ENCODE data around the gene TAS2R43. TPM values are rescaled to one million over a fixed set of nuclear protein-coding genes. Genes with fewer than 3 reads are reported as not detected.
A peak's percentile ranks its signal among the peaks of the same experiment; 100 is the strongest.
"Not testable (repeated sequence)": the region's sequence is repeated elsewhere in the genome, so short reads cannot be mapped to it uniquely, and the experiment has no call there.

The TAS2R43 gene
- total RNA-seq, 2 donors from 2014 or later: 1.9 TPM

DNA sequence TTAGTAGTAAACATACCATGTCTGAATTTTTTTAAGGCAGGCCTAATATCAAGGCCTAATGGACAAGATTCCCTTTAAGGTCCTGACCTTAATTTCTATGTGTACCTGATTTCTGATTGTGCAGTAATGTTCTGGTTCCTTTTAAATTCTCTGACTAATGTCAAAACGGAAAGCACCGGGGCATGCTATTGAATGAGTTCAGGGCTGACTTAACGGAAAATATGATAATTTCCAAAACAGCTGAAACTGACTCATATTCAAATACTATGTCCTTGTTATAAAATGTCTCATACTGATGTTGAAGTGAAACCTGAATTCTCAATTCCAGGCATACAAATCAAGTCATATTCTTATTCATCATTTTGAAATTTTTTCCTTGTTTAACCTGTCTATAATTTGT is 6.7 kb downstream of the TAS2R43 start:
- H3K27ac Mint-ChIP-seq: peak overlapping the region; percentile 84
- H3K4me3 Mint-ChIP-seq: peak overlapping the region; percentile 25
- no peaks in the 10 kb centered on the region for H3K4me1 Mint-ChIP-seq
- H3K27me3 Mint-ChIP-seq: no peaks in the 10 kb centered on the region
- ATAC-seq (replicated peaks): peak; percentile 95
- peaks cover 19% of the 10 kb centered on the region for H3K36me3 Mint-ChIP-seq (ENCODE audit: low read depth)
- H3K9me3 Mint-ChIP-seq: peaks cover 5% of the 10 kb centered on the region

DNA sequence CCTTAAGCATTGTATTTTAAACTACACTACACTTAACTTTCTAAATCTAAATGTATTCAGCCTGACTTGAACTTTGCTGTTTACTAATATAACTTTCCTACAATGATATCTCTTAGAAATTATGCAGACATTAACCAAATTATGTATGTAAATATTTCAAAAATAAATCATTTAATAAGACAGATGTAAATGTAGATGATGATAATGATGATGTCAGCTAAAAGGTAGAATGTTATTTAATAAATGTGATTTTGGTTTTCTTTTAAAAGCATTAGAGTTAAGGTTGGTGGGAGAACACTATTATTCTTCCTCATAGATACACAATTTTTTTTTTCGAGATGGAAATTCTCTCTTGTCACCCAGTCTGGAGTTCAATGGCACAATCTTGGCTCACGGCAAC is 10.1 kb downstream of the TAS2R43 start:
- H3K4me1 Mint-ChIP-seq: peaks cover 13% of the 10 kb centered on the region
- H3K4me3 Mint-ChIP-seq: no peak overlapping the region
- no peak overlapping the region for H3K27ac Mint-ChIP-seq
- no peak for ATAC-seq (replicated peaks)
- no peaks in the 10 kb centered on the region for H3K27me3 Mint-ChIP-seq
- peaks cover 19% of the 10 kb centered on the region for H3K36me3 Mint-ChIP-seq (ENCODE audit: low read depth)
- H3K9me3 Mint-ChIP-seq: peaks cover 5% of the 10 kb centered on the region

DNA sequence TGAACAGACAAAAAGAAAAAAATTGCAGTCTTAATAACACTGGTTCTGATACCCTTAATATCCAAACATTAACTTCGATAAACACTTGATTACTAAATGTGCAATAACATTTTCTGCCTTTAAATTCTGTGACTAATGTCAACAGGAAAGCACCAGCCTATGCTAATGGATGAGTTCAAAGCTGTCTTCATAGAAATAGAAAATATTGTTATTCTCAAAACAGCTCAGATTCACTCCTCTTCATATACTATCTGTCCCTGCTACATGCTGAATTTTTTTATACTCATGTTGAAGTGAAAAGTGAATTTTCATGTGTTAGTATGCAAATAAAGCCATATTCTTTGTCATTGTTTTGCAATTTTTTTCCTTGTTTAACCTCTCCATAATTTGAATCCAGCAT is 13.9 kb downstream of the TAS2R43 start:
- ATAC-seq (replicated peaks): peak; percentile 60
- Mint-ChIP-seq H3K9me3 (peaks cover 5% of the 10 kb centered on the region), H3K4me1 (peaks cover 26% of the 10 kb centered on the region), H3K27ac (no peak overlapping the region), H3K4me3 (no peak overlapping the region), H3K27me3 (no peaks in the 10 kb centered on the region), H3K36me3 (ENCODE audit: low read depth) (peaks cover 16% of the 10 kb centered on the region)

DNA sequence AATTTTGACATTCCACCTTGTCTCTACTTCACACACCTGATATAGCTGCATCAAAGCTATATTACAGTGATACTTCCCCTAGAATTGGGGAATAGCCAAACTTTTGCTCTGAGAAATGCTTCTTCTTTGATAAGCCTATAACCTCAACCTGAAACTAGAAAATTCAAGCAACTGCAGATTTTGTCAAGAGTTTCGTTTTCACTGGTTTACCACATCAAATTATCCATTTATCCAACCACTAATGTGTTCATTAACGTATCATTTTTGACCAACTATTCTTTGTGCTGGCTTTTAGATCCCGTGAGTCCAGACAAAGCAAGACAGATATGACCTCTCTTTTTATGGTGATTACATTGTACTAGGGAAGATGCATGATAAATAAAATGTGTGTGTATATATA is 16.5 kb downstream of the TAS2R43 start:
- H3K4me3 Mint-ChIP-seq: no peak overlapping the region
- H3K9me3 Mint-ChIP-seq: no peaks in the 10 kb centered on the region
- ATAC-seq (replicated peaks): peak; percentile 43
- no peak overlapping the region for H3K27ac Mint-ChIP-seq
- H3K36me3 Mint-ChIP-seq (ENCODE audit: low read depth): peaks cover 18% of the 10 kb centered on the region
- H3K27me3 Mint-ChIP-seq: no peaks in the 10 kb centered on the region
- H3K4me1 Mint-ChIP-seq: peaks cover 26% of the 10 kb centered on the region

DNA sequence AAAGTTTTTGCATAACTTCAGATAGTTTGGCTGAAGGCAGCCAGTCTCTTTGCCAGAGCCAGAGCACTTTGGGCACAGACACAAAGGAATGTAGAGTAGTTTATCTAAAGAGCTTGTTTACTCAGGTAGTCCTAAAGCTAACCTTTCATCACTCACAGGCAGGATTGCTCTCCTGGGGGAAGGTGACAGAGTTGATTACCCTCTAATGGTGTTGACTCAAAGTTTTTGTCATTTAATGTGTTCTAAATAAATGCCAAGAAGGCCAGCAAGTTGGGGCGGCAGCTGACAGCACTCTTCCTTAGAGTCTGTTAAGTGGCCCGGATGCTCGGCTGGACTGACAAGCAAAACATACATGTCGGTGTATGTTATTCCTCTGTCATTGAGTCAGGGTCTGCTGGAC is 20.7 kb downstream of the TAS2R43 start:
- no peak overlapping the region for H3K27ac Mint-ChIP-seq
- no peak overlapping the region for H3K4me3 Mint-ChIP-seq
- no peaks in the 10 kb centered on the region for H3K9me3 Mint-ChIP-seq
- H3K36me3 Mint-ChIP-seq (ENCODE audit: low read depth): peaks cover 18% of the 10 kb centered on the region
- ATAC-seq (replicated peaks): no peak
- H3K4me1 Mint-ChIP-seq: peaks cover 14% of the 10 kb centered on the region
- H3K27me3 Mint-ChIP-seq: no peaks in the 10 kb centered on the region

DNA sequence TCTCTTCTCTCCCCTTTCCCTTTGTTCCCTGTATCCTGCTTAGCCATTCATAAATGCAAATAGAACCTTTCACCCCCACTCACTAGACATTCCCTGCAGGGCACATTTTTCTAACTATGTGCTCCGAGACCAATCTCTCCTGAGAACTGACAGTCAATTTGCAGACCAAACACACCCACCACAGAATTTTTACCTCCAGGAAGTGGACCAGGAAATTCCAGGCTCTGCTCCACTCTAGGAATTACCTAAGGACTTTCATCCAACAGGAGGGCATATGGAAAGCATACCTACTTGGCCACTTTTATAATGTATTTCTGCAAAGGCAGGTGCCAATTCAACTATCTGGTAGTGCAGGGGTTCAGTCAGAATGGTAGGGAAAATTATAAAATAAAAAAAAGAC is 21.1 kb downstream of the TAS2R43 start:
- ATAC-seq (replicated peaks): no peak
- H3K36me3 Mint-ChIP-seq (ENCODE audit: low read depth): peaks cover 18% of the 10 kb centered on the region
- H3K27ac Mint-ChIP-seq: no peak overlapping the region
- no peak overlapping the region for H3K4me3 Mint-ChIP-seq
- peaks cover 14% of the 10 kb centered on the region for H3K4me1 Mint-ChIP-seq
- no peaks in the 10 kb centered on the region for H3K27me3 Mint-ChIP-seq
- H3K9me3 Mint-ChIP-seq: no peaks in the 10 kb centered on the region

DNA sequence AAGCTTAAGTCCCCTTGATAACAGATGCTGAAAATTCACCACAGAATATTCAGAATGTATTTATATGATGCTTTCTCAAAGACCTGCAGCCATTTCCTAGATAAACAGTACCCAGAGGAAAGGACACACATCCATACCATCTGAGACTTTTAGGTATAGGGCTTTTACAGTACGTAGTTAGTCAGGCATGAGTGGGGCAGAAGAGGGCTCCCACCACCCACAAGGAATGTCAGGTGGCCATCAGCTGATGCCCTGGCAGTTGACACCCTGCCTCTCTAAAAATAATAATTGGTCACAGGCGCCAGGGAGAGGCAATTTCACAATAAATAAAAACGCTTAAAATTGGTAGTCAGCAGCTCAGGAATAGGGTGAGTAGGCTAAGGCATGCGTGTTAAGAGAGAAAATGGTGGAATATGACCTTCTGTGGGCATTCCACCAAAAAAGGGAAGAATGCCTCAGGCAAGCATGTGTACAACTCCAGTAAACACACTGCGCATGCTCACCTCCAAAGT is 22.2 kb downstream of the TAS2R43 start:
- H3K36me3 Mint-ChIP-seq (ENCODE audit: low read depth): peaks cover 18% of the 10 kb centered on the region
- no peak overlapping the region for H3K27ac Mint-ChIP-seq
- no peak for ATAC-seq (replicated peaks)
- no peaks in the 10 kb centered on the region for H3K27me3 Mint-ChIP-seq
- H3K9me3 Mint-ChIP-seq: no peaks in the 10 kb centered on the region
- H3K4me1 Mint-ChIP-seq: peaks cover 10% of the 10 kb centered on the region
- no peak overlapping the region for H3K4me3 Mint-ChIP-seq

DNA sequence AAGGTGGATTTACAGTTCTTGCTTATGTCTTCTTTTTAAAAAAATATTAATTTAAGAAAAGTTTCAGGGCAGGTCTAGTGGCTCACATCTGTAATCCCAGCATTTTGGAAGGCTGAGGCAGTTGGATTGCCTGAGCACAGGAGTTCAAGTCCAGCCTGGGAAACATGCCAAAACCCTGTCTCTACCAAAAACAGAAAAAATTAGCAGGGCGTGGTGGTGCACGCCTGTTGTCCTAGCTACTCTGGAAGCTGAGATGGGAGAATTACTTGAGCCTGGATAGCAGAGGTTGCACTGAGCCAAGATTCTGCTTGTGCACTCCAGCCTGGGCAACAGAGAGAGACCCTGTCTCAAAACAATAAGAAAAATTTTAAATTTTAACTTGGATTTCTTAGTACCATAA is 24.6 kb downstream of the TAS2R43 start:
- Mint-ChIP-seq H3K9me3 (no peaks in the 10 kb centered on the region), H3K27me3 (no peaks in the 10 kb centered on the region), H3K27ac (no peak overlapping the region), H3K4me3 (no peak overlapping the region), H3K36me3 (ENCODE audit: low read depth) (peaks cover 4% of the 10 kb centered on the region), H3K4me1 (no peaks in the 10 kb centered on the region)
- no peak for ATAC-seq (replicated peaks)

DNA sequence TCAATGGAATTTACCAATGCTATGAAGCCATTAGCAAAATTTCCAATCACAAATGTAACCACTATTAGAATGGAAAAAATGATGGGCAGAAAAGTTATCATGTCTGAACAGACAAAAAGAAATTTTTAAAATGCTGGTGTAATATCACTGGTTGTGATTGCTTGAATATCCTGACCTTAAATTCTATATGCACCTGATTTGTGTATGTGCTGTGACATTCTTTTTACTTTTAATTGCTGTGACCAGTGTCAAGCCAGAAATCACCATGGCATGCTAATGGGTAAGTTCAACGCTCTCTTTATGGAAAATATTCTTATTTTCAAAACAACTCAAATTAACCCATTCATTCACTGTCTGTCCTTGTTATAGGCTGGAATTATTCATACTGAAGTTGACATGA is 29.9 kb downstream of the TAS2R43 start, which contains the start of gene TAS2R46:
TSS of gene TAS2R46 (minus strand) at position 101 of the 400 bp plus-strand sequence. CDS start at position 101, 0 bp downstream.
- ATAC-seq (replicated peaks); H3K4me1 Mint-ChIP-seq; H3K27me3 Mint-ChIP-seq; H3K4me3 Mint-ChIP-seq; H3K36me3 Mint-ChIP-seq (ENCODE audit: low read depth); H3K9me3 Mint-ChIP-seq: not testable (repeated sequence)
- peak within 1 kb of the TSS; percentile 7 for H3K27ac Mint-ChIP-seq

DNA sequence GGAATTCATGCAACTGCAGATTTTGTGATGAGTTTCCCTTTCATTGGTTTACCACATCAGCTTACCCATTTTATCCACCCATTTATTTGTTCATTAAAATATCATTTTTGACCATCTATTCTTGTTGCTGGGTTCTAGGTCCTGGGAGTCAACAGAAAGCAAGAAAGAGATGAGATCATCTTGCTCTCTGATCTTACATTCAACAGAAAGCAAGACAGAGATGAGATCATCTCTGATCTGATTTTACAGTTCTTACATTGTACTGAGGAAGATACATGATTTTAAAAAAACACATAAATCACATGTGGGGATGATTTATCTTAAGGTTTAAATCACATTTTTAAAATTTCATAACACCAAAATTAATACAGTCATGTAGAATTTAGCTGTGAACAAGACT is 32.3 kb downstream of the TAS2R43 start:
- H3K27ac Mint-ChIP-seq: no peak overlapping the region
- H3K36me3 Mint-ChIP-seq (ENCODE audit: low read depth): no peaks in the 10 kb centered on the region
- H3K4me3 Mint-ChIP-seq: no peak overlapping the region
- H3K4me1 Mint-ChIP-seq: peaks cover 4% of the 10 kb centered on the region
- no peaks in the 10 kb centered on the region for H3K9me3 Mint-ChIP-seq
- H3K27me3 Mint-ChIP-seq: no peaks in the 10 kb centered on the region
- peak; percentile 77 for ATAC-seq (replicated peaks)

DNA sequence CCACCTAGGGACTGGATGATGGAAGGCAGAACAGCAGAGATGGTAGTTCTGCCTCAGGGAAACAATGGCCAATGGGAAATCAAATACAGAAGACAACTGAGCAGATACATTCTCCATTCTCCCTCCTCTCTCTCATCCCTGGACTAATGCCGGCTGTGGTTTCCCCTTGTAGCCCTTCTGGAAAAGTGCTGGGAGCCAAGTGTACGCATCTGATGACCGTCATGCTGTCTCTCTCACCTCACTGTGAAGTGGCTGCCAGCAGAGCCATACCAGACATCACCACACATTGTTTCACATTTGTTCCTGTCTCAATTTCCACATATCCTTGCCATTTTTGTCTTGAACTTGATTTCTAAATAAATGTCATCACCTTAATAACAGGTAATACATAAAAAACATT is 33.1 kb downstream of the TAS2R43 start:
- no peaks in the 10 kb centered on the region for H3K9me3 Mint-ChIP-seq
- H3K4me1 Mint-ChIP-seq: peaks cover 4% of the 10 kb centered on the region
- H3K27ac Mint-ChIP-seq: no peak overlapping the region
- H3K36me3 Mint-ChIP-seq (ENCODE audit: low read depth): no peaks in the 10 kb centered on the region
- no peak for ATAC-seq (replicated peaks)
- no peak overlapping the region for H3K4me3 Mint-ChIP-seq
- no peaks in the 10 kb centered on the region for H3K27me3 Mint-ChIP-seq

DNA sequence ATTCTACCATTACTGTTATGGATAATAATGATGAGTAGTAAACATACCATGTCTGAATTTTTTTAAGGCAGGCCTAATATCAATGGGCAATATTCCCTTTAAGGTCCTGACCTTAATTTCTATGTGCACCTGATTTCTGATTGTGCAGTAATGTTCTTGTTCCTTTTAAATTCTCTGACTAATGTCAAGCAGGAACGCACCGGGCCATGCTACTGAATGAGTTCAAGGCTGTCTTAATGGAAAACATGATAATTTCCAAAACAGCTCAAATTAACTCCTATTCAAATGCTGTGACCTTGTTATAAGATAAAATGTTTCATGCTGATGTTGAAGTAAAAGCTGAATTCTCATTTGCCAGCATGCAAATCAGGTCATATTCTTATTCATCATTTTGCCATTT is 36.8 kb downstream of the TAS2R43 start:
- peaks cover 5% of the 10 kb centered on the region for H3K9me3 Mint-ChIP-seq

DNA sequence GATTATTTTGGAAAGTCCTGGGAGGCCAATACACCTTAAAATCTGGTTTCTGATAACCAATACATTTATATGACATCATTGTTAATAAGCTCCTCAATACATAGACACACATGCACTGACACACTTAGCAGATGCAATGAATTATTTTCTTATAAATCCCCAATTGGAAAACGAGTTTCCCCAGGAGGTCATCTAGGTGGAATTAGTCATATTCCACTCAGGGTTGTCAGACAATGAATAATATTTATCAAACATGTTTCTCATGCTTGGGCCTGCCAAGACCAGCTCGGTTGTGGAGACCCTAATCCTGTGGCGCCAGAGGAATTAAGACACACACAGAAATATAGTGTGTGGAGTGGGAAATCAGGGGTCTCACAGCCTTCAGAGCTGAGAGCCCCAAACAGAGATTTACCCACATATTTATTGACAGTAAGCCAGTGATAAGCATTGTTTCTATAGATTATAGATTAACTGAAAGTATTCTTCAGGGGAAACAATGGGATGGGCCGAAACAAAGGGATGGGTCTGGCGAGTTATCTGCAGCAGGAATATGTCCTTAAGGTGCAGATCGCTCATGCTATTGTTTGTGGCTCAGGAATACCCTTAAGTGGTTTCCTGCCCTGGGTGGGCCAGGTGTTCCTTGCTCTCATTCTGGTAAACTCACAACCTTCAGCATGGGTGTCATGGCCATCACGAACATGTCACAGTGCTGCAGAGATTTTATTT is 42.1 kb downstream of the TAS2R43 start:
- H3K36me3 Mint-ChIP-seq (ENCODE audit: low read depth): peaks cover 47% of the 10 kb centered on the region
- not testable (repeated sequence) for ATAC-seq (replicated peaks); H3K4me3 Mint-ChIP-seq; H3K4me1 Mint-ChIP-seq; H3K9me3 Mint-ChIP-seq; H3K27me3 Mint-ChIP-seq; H3K27ac Mint-ChIP-seq

More for the DNA sequence above, 36.8 kb downstream of the TAS2R43 start:
- Mint-ChIP-seq H3K4me1 (no peaks in the 10 kb centered on the region), H3K36me3 (ENCODE audit: low read depth) (peaks cover 10% of the 10 kb centered on the region), H3K4me3 (no peak overlapping the region), H3K27ac (no peak overlapping the region), H3K27me3 (no peaks in the 10 kb centered on the region)
- no peak for ATAC-seq (replicated peaks)

DNA sequence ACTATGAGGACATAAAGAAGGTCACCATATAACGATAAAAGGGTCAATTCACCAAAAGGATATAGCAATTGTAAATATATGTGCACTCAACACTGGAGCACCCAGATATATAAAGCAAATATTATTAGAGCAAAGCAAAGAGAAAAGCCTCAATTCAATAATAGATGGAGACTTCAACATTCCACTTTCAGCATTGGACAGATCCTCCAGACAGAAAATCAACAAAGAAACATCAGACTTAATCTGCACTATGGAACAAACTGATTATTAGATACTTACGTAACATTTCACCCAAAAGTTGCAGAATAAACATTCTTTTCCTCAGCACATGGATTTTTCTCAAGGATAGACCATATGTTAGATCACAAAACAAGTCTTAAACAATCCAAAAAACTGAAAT is 50.7 kb downstream of the TAS2R43 start:
- not testable (repeated sequence) for H3K9me3 Mint-ChIP-seq; H3K4me3 Mint-ChIP-seq; ATAC-seq (replicated peaks); H3K4me1 Mint-ChIP-seq; H3K27me3 Mint-ChIP-seq; H3K27ac Mint-ChIP-seq
- H3K36me3 Mint-ChIP-seq (ENCODE audit: low read depth): peaks cover 64% of the 10 kb centered on the region

All from activated T-helper 17 cell treated with anti-CD3 and anti-CD28 coated beads, Interleukin-2, amount 50 U/mL, for 72 hours (primary cell).